MV-4-11 (cell line): ENCODE results near the gene CD38.
"Not testable (repeated sequence)": the region's sequence is repeated elsewhere in the genome, so short reads cannot be mapped to it uniquely, and the experiment has no call there.

Experiments used
- DNase-seq: peaks from one replicate; lab custom pipeline; 2025; lab: John Stamatoyannopoulos, UW

Gene CD38

GRCh38 chr4:15799141-15799540, 21.0 kb downstream of the CD38 start:
- no peak for DNase-seq

GRCh38 chr4:15799701-15800100, 21.6 kb downstream of the CD38 start:
- no peak for DNase-seq

GRCh38 chr4:15802497-15802896, 24.4 kb downstream of the CD38 start:
- not testable (repeated sequence) for DNase-seq

- peak; percentile 80 for DNase-seq
These were observed 27.7 kb downstream of the CD38 start for GRCh38 chr4:15805583-15806517.

GRCh38 chr4:15809058-15809457, 30.9 kb downstream of the CD38 start:
- peak; percentile 97 for DNase-seq

- DNase-seq = no peak
These were observed 31.3 kb downstream of the CD38 start for GRCh38 chr4:15809466-15809865.

GRCh38 chr4:15811703-15812337, 33.7 kb downstream of the CD38 start:
- DNase-seq = peak; percentile 79

GRCh38 chr4:15832523-15833451, 54.7 kb downstream of the CD38 start:
- DNase-seq = peak; percentile 79

GRCh38 chr4:15833801-15834200, 55.7 kb downstream of the CD38 start:
- DNase-seq = no peak

GRCh38 chr4:15836362-15836761, 58.2 kb downstream of the CD38 start:
- DNase-seq = no peak

GRCh38 chr4:15837591-15837990, 59.5 kb downstream of the CD38 start:
- no peak for DNase-seq

- DNase-seq = not testable (repeated sequence)
These were observed 63.1 kb downstream of the CD38 start for GRCh38 chr4:15841194-15841730.

- no peak for DNase-seq
These were observed 69.6 kb downstream of the CD38 start for GRCh38 chr4:15847746-15848145.

GRCh38 chr4:15848191-15848842, 70.2 kb downstream of the CD38 start:
- no peak for DNase-seq

GRCh38 chr4:15851969-15852368, 73.8 kb downstream of the CD38 start:
- DNase-seq = no peak

- no peak for DNase-seq
These were observed 74.4 kb downstream of the CD38 start for GRCh38 chr4:15852524-15852923.

- no peak for DNase-seq
These were observed 75.2 kb downstream of the CD38 start for GRCh38 chr4:15853345-15853744.

- no peak for DNase-seq
These were observed 77.8 kb downstream of the CD38 start for GRCh38 chr4:15855804-15856475.

GRCh38 chr4:15861198-15861597, 83.1 kb downstream of the CD38 start:
- peak; percentile 61 for DNase-seq

- DNase-seq = no peak
These were observed 86.8 kb downstream of the CD38 start for GRCh38 chr4:15864651-15865566.
